PC-3 (cell line): ENCODE measurements around the gene OR5M11. TPM values are rescaled to one million over a fixed set of nuclear protein-coding genes. Genes with fewer than 3 reads are reported as not detected.

Experiments
- ATAC-seq: fragments of 200-7000 bp; cut with Tn5 transposase; 2 replicates; pipeline ENCODE4 v1.9.1; 2020; ENCODE audit warnings: mild to moderate bottlenecking, moderate library complexity
- BruUV-seq: library from RNA; stranded (reverse); fragments of 400-500 nt; replicated peaks from 2 replicates; lab custom pipeline; 2021; lab: Mats Ljungman, UMichigan
- CTCF ChIA-PET: fragments of 300-600 bp; sonication (Branson Sonifier 250); formaldehyde crosslinking; loops from one replicate; lab custom pipeline; 2022; ENCODE audit warnings: antibody characterized with exemption; lab: Charles Lee
- POLR2A ChIA-PET: fragments of 300-600 bp; sonication (Branson Sonifier 250); formaldehyde crosslinking; loops from one replicate; lab custom pipeline; 2022; ENCODE audit warnings: antibody characterized with exemption; ENCODE audit not compliant: unreplicated experiment; lab: Charles Lee
- DNase-seq: peaks from one replicate; pipeline ENCODE4 v3.0.0-alpha.2; 2015
- H2AFZ ChIP-seq: fragments of 300-600 bp; sonication (generic); 2 replicates; pipeline ENCODE4 v1.6.0; 2016; ENCODE audit warnings: antibody characterized with exemption, low read length
- H3F3A ChIP-seq: fragments of 300-600 bp; sonication (generic); one replicate; pipeline ENCODE4 v1.6.0; 2017; ENCODE audit warnings: antibody characterized with exemption, low read length, control low read depth, mild to moderate bottlenecking; ENCODE audit not compliant: unreplicated experiment
- H3K27ac ChIP-seq: fragments of 300-600 bp; sonication (generic); 2 replicates; pipeline ENCODE4 v1.5.1; 2016; ENCODE audit warnings: mild to moderate bottlenecking, low read length
- H3K27me3 ChIP-seq: fragments of 300-600 bp; sonication (generic); 2 replicates; pipeline ENCODE4 v1.6.1; 2016; ENCODE audit warnings: low read length, mixed read lengths
- H3K36me3 ChIP-seq: fragments of 300-600 bp; sonication (generic); 2 replicates; pipeline ENCODE4 v1.6.1; 2016; ENCODE audit warnings: low read depth, mixed run types, low read length, mixed read lengths
- H3K4me1 ChIP-seq: fragments of 300-600 bp; sonication (generic); 2 replicates; pipeline ENCODE4 v1.5.1; 2016; ENCODE audit warnings: low read length; ENCODE audit not compliant: insufficient read depth
- H3K4me2 ChIP-seq: fragments of 300-600 bp; sonication (generic); 2 replicates; pipeline ENCODE4 v1.6.0; 2016; ENCODE audit warnings: low read length
- H3K4me3 ChIP-seq: fragments of 300-600 bp; sonication (generic); 2 replicates; pipeline ENCODE4 v1.5.1; 2016; ENCODE audit warnings: mild to moderate bottlenecking, low read length, mixed read lengths
- H3K79me2 ChIP-seq: fragments of 300-600 bp; sonication (generic); 2 replicates; pipeline ENCODE4 v1.6.1; 2017; ENCODE audit warnings: low read length, mixed read lengths
- H3K9ac ChIP-seq: fragments of 300-600 bp; sonication (generic); 2 replicates; pipeline ENCODE4 v1.6.0; 2016; ENCODE audit warnings: mild to moderate bottlenecking, low read length
- H3K9me2 ChIP-seq: fragments of 300-600 bp; sonication (generic); replicated peaks from 2 replicates; pipeline ENCODE4 v1.6.1; 2016; ENCODE audit warnings: mixed run types, low read length, mixed read lengths
- H3K9me3 ChIP-seq: fragments of 300-600 bp; sonication (generic); 2 replicates; pipeline ENCODE4 v1.6.1; 2016; ENCODE audit warnings: low read length, mixed read lengths
- H4K20me1 ChIP-seq: fragments of 300-600 bp; sonication (generic); 2 replicates; pipeline ENCODE4 v1.6.1; 2016; ENCODE audit warnings: low read length, mixed read lengths
- CTCF ChIP-seq: fragments of 300-600 bp; sonication (generic); conservative IDR thresholded peaks from 2 replicates; pipeline ENCODE4 v1.5.1; 2017; ENCODE audit warnings: antibody characterized with exemption, low read depth, mild to moderate bottlenecking, low read length
- EZH2 ChIP-seq: fragments of 300-600 bp; sonication (generic); IDR thresholded peaks from one replicate; pipeline ENCODE4 v1.6.1; 2017; ENCODE audit warnings: antibody characterized with exemption, mild to moderate bottlenecking, low read length; ENCODE audit not compliant: unreplicated experiment
- EZH2phosphoT487 ChIP-seq: fragments of 300-600 bp; sonication (generic); IDR thresholded peaks from 2 replicates; pipeline ENCODE4 v1.6.1; 2018; ENCODE audit warnings: mild to moderate bottlenecking, antibody characterized with exemption, low read length, borderline replicate concordance
- intact Hi-C: fragments of 100-400 bp; cut with micrococcal nuclease; formaldehyde crosslinking; loops from 2 replicates; pipeline ENCODE4 v1.9.0; 2023
- total RNA-seq: library from RNA; depleted of rRNA; stranded (reverse); fragments of >200 nt; gene quantifications from 2 replicates; pipeline ENCODE4 v1.2.3, GENCODE V29; 2014

The OR5M11 gene
- total RNA-seq, 1 experiment from 2014 or later = not detected

DNA sequence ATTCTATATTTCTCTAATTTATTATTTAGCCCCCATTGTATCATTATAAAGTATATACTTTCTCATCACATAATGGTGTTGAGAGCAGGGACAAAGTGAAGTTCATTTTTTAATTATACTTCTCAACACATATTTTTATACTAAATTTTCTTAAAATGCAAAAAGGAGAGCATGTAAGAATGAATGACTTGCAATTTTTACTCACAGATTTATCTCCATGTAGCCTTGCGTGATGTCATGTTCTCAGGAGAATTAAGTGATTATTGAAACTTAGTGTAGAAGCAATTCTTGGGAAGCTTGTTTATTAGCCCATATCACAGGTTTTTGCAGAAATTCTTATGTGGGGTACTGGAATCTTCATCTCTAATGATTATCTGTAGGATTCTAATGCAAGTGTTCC lies 682 bp upstream of the OR5M11 start:
- Histone ChIP-seq H3K4me1 (no peaks in the 10 kb centered on the region), H3K4me3 (no peak overlapping the region), H3K4me2 (no peak overlapping the region), H3K9me2 (no peaks in the 10 kb centered on the region), H3F3A (no peaks in the 10 kb centered on the region), H3K9ac (no peak overlapping the region), H3K27ac (no peak overlapping the region), H3K9me3 (0 out of 2 replicates have a peak, but pooled peaks cover 5% of the 10 kb centered on the region), H3K79me2 (no peaks in the 10 kb centered on the region), H3K36me3 (no peaks in the 10 kb centered on the region), H4K20me1 (no peaks in the 10 kb centered on the region), H2AFZ (no peak overlapping the region), H3K27me3 (no peaks in the 10 kb centered on the region)
- ATAC-seq = no peak
- ChIA-PET POLR2A (no interaction called here), CTCF (no interaction called here)
- TF ChIP-seq CTCF (no peak), EZH2phosphoT487 (no peak), EZH2 (no peak)
- no peak for DNase-seq
- intact Hi-C loops = no loop called here
- no TSS peak for BruUV-seq

DNA sequence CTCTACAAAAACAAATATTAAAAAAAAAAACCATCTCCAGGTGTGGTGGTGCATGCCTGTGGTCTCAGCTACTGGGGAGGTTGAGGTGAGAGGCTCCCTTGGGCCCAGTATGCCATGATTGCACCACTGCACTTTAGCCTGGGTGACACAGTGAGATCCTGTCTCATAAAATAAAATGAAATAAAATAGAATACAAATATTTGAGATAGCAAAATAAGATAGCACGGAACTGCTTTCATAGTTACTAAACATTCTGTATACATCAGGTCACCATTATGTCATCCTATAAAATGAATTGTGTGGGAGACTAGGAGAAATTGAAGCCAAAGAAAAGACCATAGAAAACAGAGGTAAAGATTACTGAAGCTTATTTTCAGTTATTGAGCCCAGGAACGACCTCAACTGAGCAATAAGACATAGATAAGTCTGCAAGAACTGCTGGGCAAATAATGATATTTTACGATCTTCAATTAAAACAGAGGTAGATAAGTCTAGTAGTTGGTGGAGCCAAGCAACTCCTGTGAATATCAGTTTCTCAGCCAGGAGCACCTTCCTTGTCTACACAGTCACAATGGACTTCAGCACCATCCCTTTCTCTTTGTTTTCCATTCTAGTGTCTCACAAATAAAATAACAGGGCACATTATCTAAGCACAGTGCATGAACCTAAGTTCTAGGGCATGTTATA lies 9.9 kb downstream of the OR5M11 start:
- peak; percentile 28 for DNase-seq
- CTCF ChIA-PET = no interaction called here
- H3K36me3 ChIP-seq = no peaks in the 10 kb centered on the region

More for the DNA sequence above, 9.9 kb downstream of the OR5M11 start:
- Histone ChIP-seq H3K27me3 (no peaks in the 10 kb centered on the region), H3K79me2 (no peaks in the 10 kb centered on the region), H3K9ac (no peak overlapping the region), H3K4me3 (no peak overlapping the region), H3K4me1 (no peaks in the 10 kb centered on the region), H3K9me3 (no peaks in the 10 kb centered on the region), H4K20me1 (no peaks in the 10 kb centered on the region), H3K4me2 (no peak overlapping the region), H3F3A (no peaks in the 10 kb centered on the region), H3K9me2 (no peaks in the 10 kb centered on the region), H3K27ac (peak overlapping the region; percentile 32; the same call in 1 of the 2 replicates), H2AFZ (no peak overlapping the region)
- intact Hi-C loops = no loop called here
- no peak for ATAC-seq
- BruUV-seq = no TSS peak
- TF ChIP-seq CTCF (no peak), EZH2 (no peak), EZH2phosphoT487 (no peak)
- POLR2A ChIA-PET = no interaction called here
